ENCODE measurements around the gene HBA2. TPM values are rescaled to one million over a fixed set of nuclear protein-coding genes. Genes with fewer than 3 reads are reported as not detected.
A peak's percentile ranks its signal among the peaks of the same experiment; 100 is the strongest.
"Not testable (repeated sequence)": the region's sequence is repeated elsewhere in the genome, so short reads cannot be mapped to it uniquely, and the experiment has no call there.

The HBA2 gene
- total RNA-seq, 4 donors from 2014 or later = 2.5 to 258 (median 108) TPM

DNA sequence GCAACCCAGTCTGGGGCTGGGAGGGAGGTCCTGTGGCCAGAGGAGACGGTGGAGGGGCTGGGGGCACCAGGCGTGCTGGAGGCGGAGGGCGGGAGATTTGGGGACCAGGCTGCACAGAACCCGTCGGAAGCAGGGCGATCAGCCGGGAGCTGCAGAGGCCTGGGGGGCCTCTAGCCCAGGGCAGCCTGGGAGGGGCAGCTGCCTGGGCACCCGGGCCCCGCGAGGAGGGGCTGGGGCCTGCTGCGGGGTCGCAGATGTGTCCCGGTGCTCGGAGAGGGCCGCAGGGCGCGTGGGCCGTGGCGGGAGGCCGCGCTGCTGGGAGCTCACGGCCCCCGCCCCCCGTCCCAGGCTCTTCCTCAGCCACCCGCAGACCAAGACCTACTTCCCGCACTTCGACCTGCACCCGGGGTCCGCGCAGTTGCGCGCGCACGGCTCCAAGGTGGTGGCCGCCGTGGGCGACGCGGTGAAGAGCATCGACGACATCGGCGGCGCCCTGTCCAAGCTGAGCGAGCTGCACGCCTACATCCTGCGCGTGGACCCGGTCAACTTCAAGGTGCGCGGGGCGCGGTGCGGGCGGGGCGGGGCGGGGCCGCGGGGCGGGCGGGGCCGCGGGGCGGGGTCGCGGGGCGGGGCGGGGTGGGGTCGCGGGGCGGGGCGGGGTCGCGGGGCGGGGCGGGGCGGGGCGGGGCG lies 8.4 kb upstream of the HBA2 start:
- peaks cover 44 to 48% (median 44%) of the 10 kb centered on the region in 3 donors for H3K27me3 ChIP-seq
- H3K9me3 ChIP-seq; H3K27ac ChIP-seq; intact Hi-C loops (cut with DNase I; ENCODE audit: low total_unique reads); DNase-seq; H3K4me3 ChIP-seq; H3K36me3 ChIP-seq; ATAC-seq; in situ Hi-C loops (cut with MboI; ENCODE audit: low sequenced_read_pairs in 4 of 4): not testable (repeated sequence)
- H3K4me1 ChIP-seq = peaks cover 0 to 18% of the 10 kb centered on the region in 2 donors

DNA sequence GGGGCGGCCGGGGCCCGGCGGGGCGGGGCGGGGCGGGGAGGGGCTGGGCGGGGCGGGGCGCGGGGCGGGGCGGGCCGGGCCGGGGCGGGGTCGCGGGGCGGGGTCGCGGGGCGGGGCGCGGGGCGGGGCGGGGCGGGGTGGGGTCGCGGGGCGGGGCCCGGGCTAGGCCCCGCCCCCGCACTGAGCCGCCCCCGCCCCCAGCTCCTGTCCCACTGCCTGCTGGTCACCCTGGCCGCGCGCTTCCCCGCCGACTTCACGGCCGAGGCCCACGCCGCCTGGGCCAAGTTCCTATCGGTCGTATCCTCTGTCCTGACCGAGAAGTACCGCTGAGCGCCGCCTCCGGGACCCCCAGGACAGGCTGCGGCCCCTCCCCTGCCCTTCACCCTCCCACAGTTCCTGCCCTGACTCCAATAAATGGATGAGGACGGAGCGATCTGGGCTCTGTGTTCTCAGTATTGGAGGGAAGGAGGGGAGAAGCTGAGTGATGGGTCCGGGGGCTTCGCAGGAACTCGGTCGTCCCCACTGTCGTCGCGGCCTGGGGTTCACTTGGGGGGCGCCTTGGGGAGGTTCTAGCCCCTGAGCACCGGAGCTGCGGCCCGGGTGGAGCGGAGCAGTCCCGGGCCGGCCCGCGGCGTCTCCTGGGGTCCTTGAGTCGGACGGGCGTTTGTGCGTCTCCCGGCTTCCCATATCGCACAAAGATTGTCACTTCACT lies 7.7 kb upstream of the HBA2 start:
- no peak for ATAC-seq
- Histone ChIP-seq H3K27me3 (peaks cover 45 to 52% (median 45%) of the 10 kb centered on the region in 3 donors), H3K36me3 (no peaks in the 10 kb centered on the region), H3K4me3 (peak overlapping the region in 2 of 4 donors; percentile 30 to 40), H3K27ac (no peak overlapping the region), H3K4me1 (peaks cover 0 to 18% of the 10 kb centered on the region in 2 donors), H3K9me3 (no peaks in the 10 kb centered on the region)
- intact Hi-C loops (cut with DNase I; ENCODE audit: low total_unique reads) = no loop called here
- no peak for TF ChIP-seq POLR2A (IDR thresholded peaks at IDR 0.05)
- TF ChIP-seq, protein P1, sequence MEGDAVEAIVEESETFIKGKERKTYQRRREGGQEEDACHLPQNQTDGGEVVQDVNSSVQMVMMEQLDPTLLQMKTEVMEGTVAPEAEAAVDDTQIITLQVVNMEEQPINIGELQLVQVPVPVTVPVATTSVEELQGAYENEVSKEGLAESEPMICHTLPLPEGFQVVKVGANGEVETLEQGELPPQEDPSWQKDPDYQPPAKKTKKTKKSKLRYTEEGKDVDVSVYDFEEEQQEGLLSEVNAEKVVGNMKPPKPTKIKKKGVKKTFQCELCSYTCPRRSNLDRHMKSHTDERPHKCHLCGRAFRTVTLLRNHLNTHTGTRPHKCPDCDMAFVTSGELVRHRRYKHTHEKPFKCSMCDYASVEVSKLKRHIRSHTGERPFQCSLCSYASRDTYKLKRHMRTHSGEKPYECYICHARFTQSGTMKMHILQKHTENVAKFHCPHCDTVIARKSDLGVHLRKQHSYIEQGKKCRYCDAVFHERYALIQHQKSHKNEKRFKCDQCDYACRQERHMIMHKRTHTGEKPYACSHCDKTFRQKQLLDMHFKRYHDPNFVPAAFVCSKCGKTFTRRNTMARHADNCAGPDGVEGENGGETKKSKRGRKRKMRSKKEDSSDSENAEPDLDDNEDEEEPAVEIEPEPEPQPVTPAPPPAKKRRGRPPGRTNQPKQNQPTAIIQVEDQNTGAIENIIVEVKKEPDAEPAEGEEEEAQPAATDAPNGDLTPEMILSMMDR (IDR thresholded peaks at IDR 0.05 in 4 of 5, conservative IDR thresholded peaks at IDR 0.05 in 1 of 5) = no peak
- no peak for DNase-seq
- in situ Hi-C loops (cut with MboI; ENCODE audit: low sequenced_read_pairs in 4 of 4) = no loop called here

DNA sequence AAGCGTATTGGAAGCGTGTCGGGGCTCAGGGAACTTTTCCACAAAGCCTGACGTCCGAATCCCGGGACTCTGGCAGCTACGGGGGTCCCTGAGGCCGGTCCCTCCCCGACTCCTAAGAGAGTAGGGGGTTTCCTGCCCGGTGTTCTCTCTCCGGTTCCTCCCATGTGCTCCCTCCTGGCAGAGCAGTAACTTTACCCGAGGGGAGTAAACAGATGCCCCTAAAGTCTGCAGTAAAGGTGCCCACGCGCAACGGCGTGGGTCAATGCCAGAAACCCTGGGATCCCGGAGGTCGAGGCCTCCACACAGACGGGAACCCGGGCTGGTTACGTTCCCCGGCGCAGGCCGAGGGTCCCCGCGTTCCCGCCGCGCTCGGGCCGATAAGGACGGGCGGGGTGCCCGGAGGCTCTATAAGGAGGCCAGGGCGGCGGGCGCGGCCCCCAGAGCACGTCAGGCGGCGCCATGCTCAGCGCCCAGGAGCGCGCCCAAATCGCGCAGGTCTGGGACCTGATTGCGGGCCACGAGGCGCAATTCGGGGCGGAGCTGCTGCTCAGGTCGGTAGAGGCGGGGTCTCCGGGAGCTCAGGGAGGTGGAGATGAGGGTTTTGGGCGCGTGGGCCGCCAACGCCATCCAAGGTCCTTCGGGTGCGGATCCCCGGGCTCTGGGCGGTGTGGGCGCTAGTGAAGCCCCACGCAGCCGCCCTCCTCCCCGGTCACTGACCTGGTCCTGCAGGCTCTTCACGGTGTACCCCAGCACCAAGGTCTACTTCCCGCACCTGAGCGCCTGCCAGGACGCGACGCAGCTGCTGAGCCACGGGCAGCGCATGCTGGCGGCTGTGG lies 6.9 kb upstream of the HBA2 start, which contains the start of gene HBM:
TSS of gene HBM (plus strand) at position 440 of the 836 bp plus-strand sequence. CDS start at position 460, 20 bp downstream.
- Histone ChIP-seq H3K4me3 (peak within 1 kb of the TSS in 2 of 4 donors; percentile 30 to 40), H3K4me1 (peaks cover 0 to 18% of the 10 kb centered on the region in 2 donors), H3K9me3 (no peaks in the 10 kb centered on the region), H3K27me3 (peaks cover 52 to 59% (median 52%) of the 10 kb centered on the region in 3 donors), H3K27ac (no peak within 1 kb of the TSS), H3K36me3 (no peaks in the 10 kb centered on the region)
- intact Hi-C loops (cut with DNase I; ENCODE audit: low total_unique reads) = no loop called here
- in situ Hi-C loops (cut with MboI; ENCODE audit: low sequenced_read_pairs in 4 of 4) = no loop called here
- ATAC-seq (no peak), DNase-seq (no peak)
- TF ChIP-seq POLR2A (IDR thresholded peaks at IDR 0.05) = no peak
- TF ChIP-seq, protein P1 (IDR thresholded peaks at IDR 0.05 in 4 of 5, conservative IDR thresholded peaks at IDR 0.05 in 1 of 5) = no peak

DNA sequence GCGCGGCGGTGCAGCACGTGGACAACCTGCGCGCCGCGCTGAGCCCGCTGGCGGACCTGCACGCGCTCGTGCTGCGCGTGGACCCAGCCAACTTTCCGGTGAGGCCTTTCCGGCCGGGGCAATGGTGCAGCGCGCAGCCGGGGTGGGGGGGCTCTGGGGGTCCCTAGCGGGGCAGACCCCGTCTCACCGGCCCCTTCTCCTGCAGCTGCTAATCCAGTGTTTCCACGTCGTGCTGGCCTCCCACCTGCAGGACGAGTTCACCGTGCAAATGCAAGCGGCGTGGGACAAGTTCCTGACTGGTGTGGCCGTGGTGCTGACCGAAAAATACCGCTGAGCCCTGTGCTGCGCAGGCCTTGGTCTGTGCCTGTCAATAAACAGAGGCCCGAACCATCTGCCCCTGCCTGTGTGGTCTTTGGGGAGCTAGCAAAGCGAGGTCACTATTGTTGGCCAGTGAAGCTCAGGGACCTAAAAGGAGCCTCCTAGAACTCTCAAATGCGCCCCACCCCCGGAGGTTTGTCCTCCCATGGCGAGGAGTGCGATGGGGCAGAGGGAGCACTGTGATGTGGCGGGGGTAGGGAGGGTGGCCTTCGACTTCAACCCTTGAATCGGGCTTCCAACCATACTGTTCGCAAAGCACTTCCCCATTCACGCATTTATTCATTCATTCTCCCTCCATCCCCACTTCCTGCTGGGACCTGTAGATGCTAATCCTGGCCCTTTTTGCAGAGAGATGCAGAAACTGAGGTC lies 6.1 kb upstream of the HBA2 start:
- DNase-seq = no peak
- intact Hi-C loops (cut with DNase I; ENCODE audit: low total_unique reads) (no loop called here), in situ Hi-C loops (cut with MboI; ENCODE audit: low sequenced_read_pairs in 4 of 4) (no loop called here)
- H3K4me3 ChIP-seq = peak overlapping the region in 1 of 4 donors; percentile 10
- TF ChIP-seq, protein P1 (IDR thresholded peaks at IDR 0.05 in 4 of 5, conservative IDR thresholded peaks at IDR 0.05 in 1 of 5) = no peak
- TF ChIP-seq POLR2A (IDR thresholded peaks at IDR 0.05) = no peak
- H3K27ac ChIP-seq = no peak overlapping the region
- H3K4me1 ChIP-seq = peaks cover 0 to 18% of the 10 kb centered on the region in 2 donors
- peaks cover 57 to 67% (median 59%) of the 10 kb centered on the region in 3 donors for H3K27me3 ChIP-seq
- no peak for ATAC-seq
- no peaks in the 10 kb centered on the region for H3K9me3 ChIP-seq
- H3K36me3 ChIP-seq = no peaks in the 10 kb centered on the region

Measured in gastrocnemius medialis (tissue), 4 donors.